ENCODE results near the gene KLF5. TPM values are rescaled to one million over a fixed set of nuclear protein-coding genes. Genes with fewer than 3 reads are reported as not detected.

KLF5 gene
- total RNA-seq, 2 donors from 2014 or later: 1.5 to 2.5 TPM

GRCh38 chr13:73065036-73065435 is 6.2 kb downstream of the KLF5 start:
- no peaks in the 10 kb centered on the region for H3K9me3 Mint-ChIP-seq
- peaks cover 10 to 25% of the 10 kb centered on the region in 2 donors for H3K27me3 Mint-ChIP-seq
- no peak overlapping the region for H3K27ac Mint-ChIP-seq
- ATAC-seq (no peak), DNase-seq (ENCODE audit: low spot score) (no peak)
- no peaks in the 10 kb centered on the region for H3K36me3 Mint-ChIP-seq
- H3K4me1 Mint-ChIP-seq (ENCODE audit: low read depth in 2 of 2): peaks cover 3 to 12% of the 10 kb centered on the region in 2 donors
- H3K4me3 Mint-ChIP-seq: no peak overlapping the region

GRCh38 chr13:73065665-73066340 is 7.0 kb downstream of the KLF5 start:
- no peaks in the 10 kb centered on the region for H3K36me3 Mint-ChIP-seq
- no peak overlapping the region for H3K4me3 Mint-ChIP-seq
- H3K27me3 Mint-ChIP-seq: peaks cover 5 to 17% of the 10 kb centered on the region in 2 donors
- H3K9me3 Mint-ChIP-seq: no peaks in the 10 kb centered on the region
- ATAC-seq (no peak), DNase-seq (ENCODE audit: low spot score) (no peak)
- no peak overlapping the region for H3K27ac Mint-ChIP-seq
- H3K4me1 Mint-ChIP-seq (ENCODE audit: low read depth in 2 of 2): peaks cover 3 to 5% of the 10 kb centered on the region in 2 donors

- H3K4me1 Mint-ChIP-seq (ENCODE audit: low read depth in 2 of 2): peaks cover 0 to 2% of the 10 kb centered on the region in 2 donors
- no peak overlapping the region for H3K27ac Mint-ChIP-seq
- no peaks in the 10 kb centered on the region for H3K9me3 Mint-ChIP-seq
- H3K4me3 Mint-ChIP-seq: no peak overlapping the region
- H3K27me3 Mint-ChIP-seq: peaks cover 0 to 9% of the 10 kb centered on the region in 2 donors
- ATAC-seq: no peak
- no peak for DNase-seq (ENCODE audit: low spot score)
- H3K36me3 Mint-ChIP-seq: no peaks in the 10 kb centered on the region
These were observed 10.5 kb downstream of the KLF5 start for GRCh38 chr13:73069206-73069805.

GRCh38 chr13:73070451-73071098 is 11.8 kb downstream of the KLF5 start:
- Mint-ChIP-seq H3K36me3 (no peaks in the 10 kb centered on the region), H3K4me3 (no peak overlapping the region), H3K27ac (no peak overlapping the region), H3K9me3 (no peaks in the 10 kb centered on the region), H3K27me3 (peaks cover 0 to 9% of the 10 kb centered on the region in 2 donors), H3K4me1 (ENCODE audit: low read depth in 2 of 2) (peaks cover 0 to 2% of the 10 kb centered on the region in 2 donors)
- DNase-seq (ENCODE audit: low spot score) (no peak), ATAC-seq (no peak)

- no peaks in the 10 kb centered on the region for H3K9me3 Mint-ChIP-seq
- no peaks in the 10 kb centered on the region for H3K36me3 Mint-ChIP-seq
- H3K27me3 Mint-ChIP-seq: peaks cover 0 to 9% of the 10 kb centered on the region in 2 donors
- H3K27ac Mint-ChIP-seq: no peak overlapping the region
- no peak for ATAC-seq
- H3K4me3 Mint-ChIP-seq: no peak overlapping the region
- peaks cover 0 to 2% of the 10 kb centered on the region in 2 donors for H3K4me1 Mint-ChIP-seq (ENCODE audit: low read depth in 2 of 2)
- DNase-seq (ENCODE audit: low spot score): no peak
These were observed 13.6 kb downstream of the KLF5 start for GRCh38 chr13:73072239-73072900.

- no peak for DNase-seq (ENCODE audit: low spot score)
- no peak for ATAC-seq
- no peak overlapping the region for H3K27ac Mint-ChIP-seq
- H3K36me3 Mint-ChIP-seq: no peaks in the 10 kb centered on the region
- no peak overlapping the region for H3K4me3 Mint-ChIP-seq
- H3K27me3 Mint-ChIP-seq: peaks cover 0 to 9% of the 10 kb centered on the region in 2 donors
- H3K9me3 Mint-ChIP-seq: no peaks in the 10 kb centered on the region
- peaks cover 0 to 2% of the 10 kb centered on the region in 2 donors for H3K4me1 Mint-ChIP-seq (ENCODE audit: low read depth in 2 of 2)
These were observed 14.2 kb downstream of the KLF5 start for GRCh38 chr13:73073050-73073449.

GRCh38 chr13:73074014-73074413 is 15.2 kb downstream of the KLF5 start:
- ATAC-seq: no peak
- H3K36me3 Mint-ChIP-seq: no peaks in the 10 kb centered on the region
- H3K27ac Mint-ChIP-seq: no peak overlapping the region
- H3K4me3 Mint-ChIP-seq: no peak overlapping the region
- H3K9me3 Mint-ChIP-seq: no peaks in the 10 kb centered on the region
- peaks cover 0 to 9% of the 10 kb centered on the region in 2 donors for H3K27me3 Mint-ChIP-seq
- peaks cover 0 to 2% of the 10 kb centered on the region in 2 donors for H3K4me1 Mint-ChIP-seq (ENCODE audit: low read depth in 2 of 2)
- no peak for DNase-seq (ENCODE audit: low spot score)

- peaks cover 0 to 2% of the 10 kb centered on the region in 2 donors for H3K4me1 Mint-ChIP-seq (ENCODE audit: low read depth in 2 of 2)
- no peaks in the 10 kb centered on the region for H3K36me3 Mint-ChIP-seq
- no peak overlapping the region for H3K27ac Mint-ChIP-seq
- no peak overlapping the region for H3K4me3 Mint-ChIP-seq
- DNase-seq (ENCODE audit: low spot score): no peak
- no peaks in the 10 kb centered on the region for H3K9me3 Mint-ChIP-seq
- peaks cover 0 to 9% of the 10 kb centered on the region in 2 donors for H3K27me3 Mint-ChIP-seq
- no peak for ATAC-seq
These were observed 16.1 kb downstream of the KLF5 start for GRCh38 chr13:73074926-73075325.

- DNase-seq (ENCODE audit: low spot score) (no peak), ATAC-seq (no peak)
- Mint-ChIP-seq H3K27ac (no peak overlapping the region), H3K9me3 (no peaks in the 10 kb centered on the region), H3K4me3 (no peak overlapping the region), H3K36me3 (no peaks in the 10 kb centered on the region), H3K27me3 (peaks cover 0 to 9% of the 10 kb centered on the region in 2 donors), H3K4me1 (ENCODE audit: low read depth in 2 of 2) (peaks cover 0 to 2% of the 10 kb centered on the region in 2 donors)
These were observed 16.7 kb downstream of the KLF5 start for GRCh38 chr13:73075546-73075945.

- H3K27ac Mint-ChIP-seq: no peak overlapping the region
- H3K4me1 Mint-ChIP-seq (ENCODE audit: low read depth in 2 of 2): peaks cover 0 to 2% of the 10 kb centered on the region in 2 donors
- H3K9me3 Mint-ChIP-seq: no peaks in the 10 kb centered on the region
- DNase-seq (ENCODE audit: low spot score) (no peak), ATAC-seq (no peak)
- no peaks in the 10 kb centered on the region for H3K36me3 Mint-ChIP-seq
- peaks cover 0 to 7% of the 10 kb centered on the region in 2 donors for H3K27me3 Mint-ChIP-seq
- H3K4me3 Mint-ChIP-seq: no peak overlapping the region
These were observed 17.1 kb downstream of the KLF5 start for GRCh38 chr13:73075954-73076353.

GRCh38 chr13:73077865-73078264 is 19.1 kb downstream of the KLF5 start:
- no peak overlapping the region for H3K4me3 Mint-ChIP-seq
- DNase-seq (ENCODE audit: low spot score): no peak
- H3K27ac Mint-ChIP-seq: no peak overlapping the region
- H3K4me1 Mint-ChIP-seq (ENCODE audit: low read depth in 2 of 2): peaks cover 0 to 2% of the 10 kb centered on the region in 2 donors
- H3K9me3 Mint-ChIP-seq: no peaks in the 10 kb centered on the region
- H3K27me3 Mint-ChIP-seq: peaks cover 8 to 11% of the 10 kb centered on the region in 2 donors
- no peaks in the 10 kb centered on the region for H3K36me3 Mint-ChIP-seq
- ATAC-seq: no peak

GRCh38 chr13:73079359-73079758 is 20.6 kb downstream of the KLF5 start:
- Mint-ChIP-seq H3K9me3 (no peaks in the 10 kb centered on the region), H3K4me3 (no peak overlapping the region), H3K27ac (no peak overlapping the region), H3K4me1 (ENCODE audit: low read depth in 2 of 2) (no peaks in the 10 kb centered on the region), H3K27me3 (peaks cover 8 to 10% of the 10 kb centered on the region in 2 donors), H3K36me3 (no peaks in the 10 kb centered on the region)
- ATAC-seq (no peak), DNase-seq (ENCODE audit: low spot score) (no peak)

- no peaks in the 10 kb centered on the region for H3K9me3 Mint-ChIP-seq
- no peaks in the 10 kb centered on the region for H3K4me1 Mint-ChIP-seq (ENCODE audit: low read depth in 2 of 2)
- H3K27me3 Mint-ChIP-seq: peaks cover 8 to 10% of the 10 kb centered on the region in 2 donors
- no peak overlapping the region for H3K4me3 Mint-ChIP-seq
- no peak for DNase-seq (ENCODE audit: low spot score)
- no peak for ATAC-seq
- H3K36me3 Mint-ChIP-seq: no peaks in the 10 kb centered on the region
- no peak overlapping the region for H3K27ac Mint-ChIP-seq
These were observed 22.6 kb downstream of the KLF5 start for GRCh38 chr13:73081256-73081915.

All from natural killer cell treated with Interleukin-12 subunit alpha and Interleukin-12 subunit beta and Interleukin-15 and Interleukin-18, amount 100 ng/mL, for 72 hours (primary cell).